Caco-2 (cell line): ENCODE results near the gene MVB12B. TPM values are rescaled to one million over a fixed set of nuclear protein-coding genes. Genes with fewer than 3 reads are reported as not detected.
A peak's percentile ranks its signal among the peaks of the same experiment; 100 is the strongest.

ENCODE experiments used
- BruUV-seq: library from RNA; stranded (reverse); fragments of 400-500 nt; replicated peaks from 2 replicates; lab custom pipeline; 2021; lab: Mats Ljungman, UMichigan
- CTCF ChIA-PET: fragments of 300-600 bp; sonication (Branson Sonifier 250); formaldehyde crosslinking; loops from one replicate; lab custom pipeline; 2022; ENCODE audit warnings: antibody characterized with exemption; lab: Charles Lee
- POLR2A ChIA-PET: fragments of 300-600 bp; sonication (Branson Sonifier 250); formaldehyde crosslinking; loops from one replicate; lab custom pipeline; 2022; ENCODE audit warnings: antibody characterized with exemption; lab: Charles Lee
- DNase-seq, 2 experiments: peaks; one replicate each; pipeline versions ENCODE4 v3.0.0 to v3.0.0-alpha.2; 2020 to 2022
- H3K27me3 ChIP-seq: replicated peaks from 2 replicates; pipeline ENCODE4 v1.6.0; 2011; ENCODE audit warnings: low read length; ENCODE audit not compliant: control insufficient read depth, insufficient read depth
- H3K36me3 ChIP-seq: 2 replicates; pipeline ENCODE4 v1.5.1; 2011; ENCODE audit warnings: low read length; ENCODE audit not compliant: control insufficient read depth, insufficient read depth
- H3K4me1 ChIP-seq: fragments of 250-450 bp; sonication (Bioruptor Pico); 2 replicates; pipeline ENCODE4 v1.5.1; 2020; ENCODE audit warnings: mild to moderate bottlenecking
- H3K4me3 ChIP-seq: 2 replicates; pipeline ENCODE4 v1.5.1; 2011; ENCODE audit warnings: low read depth, mild to moderate bottlenecking, control low read depth, low read length
- H3K9me3 ChIP-seq: fragments of 250-450 bp; sonication (Bioruptor Pico); 2 replicates; pipeline ENCODE4 v1.5.1; 2020; ENCODE audit warnings: mild to moderate bottlenecking, moderate library complexity
- H3K27ac Mint-ChIP-seq: one replicate; pipeline ENCODE4 v1.8.0; 2022; ENCODE audit warnings: mixed read lengths; ENCODE audit not compliant: unreplicated experiment
- H3K27me3 Mint-ChIP-seq: one replicate; pipeline ENCODE4 v1.8.0; 2022; ENCODE audit warnings: mixed read lengths; ENCODE audit not compliant: insufficient read depth, unreplicated experiment
- H3K36me3 Mint-ChIP-seq: one replicate; pipeline ENCODE4 v1.8.0; 2022; ENCODE audit warnings: mild to moderate bottlenecking, mixed read lengths; ENCODE audit not compliant: insufficient read depth, unreplicated experiment
- H3K4me1 Mint-ChIP-seq: one replicate; pipeline ENCODE4 v1.8.0; 2022; ENCODE audit warnings: low read depth, mixed read lengths; ENCODE audit not compliant: unreplicated experiment
- H3K4me3 Mint-ChIP-seq: one replicate; pipeline ENCODE4 v1.8.0; 2022; ENCODE audit warnings: mild to moderate bottlenecking, moderate library complexity, mixed read lengths; ENCODE audit not compliant: unreplicated experiment
- H3K9me3 Mint-ChIP-seq: one replicate; pipeline ENCODE4 v1.8.0; 2022; ENCODE audit warnings: mixed read lengths; ENCODE audit not compliant: unreplicated experiment
- CTCF ChIP-seq, 2 experiments: fragments of 200-600 bp in 1 of 2; IDR thresholded peaks; 1 replicate in 1 of 2; 2 replicates in 1 of 2; pipeline versions ENCODE4 v1.5.1 to v1.8.0; 2011 to 2022; ENCODE audit warnings: antibody characterized with exemption in 1 of 2, control low read depth in 1 of 2, inconsistent platforms in 1 of 2, low read depth in 1 of 2, low read length in 1 of 2, mild to moderate bottlenecking in 1 of 2, moderate library complexity in 1 of 2; ENCODE audit not compliant: insufficient read depth in 1 of 2, severe bottlenecking in 1 of 2, unreplicated experiment in 1 of 2
- intact Hi-C: fragments of 100-400 bp; cut with micrococcal nuclease; formaldehyde crosslinking; loops from one replicate; pipeline ENCODE4 v1.10.0; 2022; ENCODE audit not compliant: unreplicated experiment
- total RNA-seq: library from RNA; stranded (reverse); gene quantifications from 2 replicates; pipeline ENCODE4 v1.2.3, GENCODE V29; 2022

The MVB12B gene
- total RNA-seq, 1 experiment from 2014 or later: 24.4 TPM

- no peaks in the 10 kb centered on the region for H3K27me3 ChIP-seq
- Mint-ChIP-seq H3K4me3 (no peak overlapping the region), H3K9me3 (no peaks in the 10 kb centered on the region), H3K4me1 (peaks cover 59% of the 10 kb centered on the region), H3K27ac (peak overlapping the region; percentile 55), H3K27me3 (no peaks in the 10 kb centered on the region), H3K36me3 (peaks cover 4% of the 10 kb centered on the region)
- intact Hi-C loops: no loop called here
- no peak overlapping the region for H3K4me3 ChIP-seq
- no TSS peak for BruUV-seq
- no peak for DNase-seq
- peaks cover 65% of the 10 kb centered on the region for H3K4me1 ChIP-seq
- ChIA-PET POLR2A (no interaction called here), CTCF (no interaction called here)
- no peaks in the 10 kb centered on the region; the same call in none of the 2 replicates for H3K36me3 ChIP-seq
- no peaks in the 10 kb centered on the region for H3K9me3 ChIP-seq
- TF ChIP-seq CTCF (IDR thresholded peaks at IDR 0.05; ENCODE audit: insufficient read depth in 1 of 2, low read depth in 1 of 2, low read length in 1 of 2, severe bottlenecking in 1 of 2, unreplicated experiment in 1 of 2): no peak
Observed at GRCh38 chr9:126372716-126373115, 46.1 kb downstream of the MVB12B start.

- H3K4me1 ChIP-seq: peaks cover 60% of the 10 kb centered on the region
- no peak overlapping the region for H3K4me3 Mint-ChIP-seq
- no peaks in the 10 kb centered on the region; the same call in none of the 2 replicates for H3K36me3 ChIP-seq
- intact Hi-C loops: no loop called here
- H3K9me3 Mint-ChIP-seq: no peaks in the 10 kb centered on the region
- TF ChIP-seq CTCF (IDR thresholded peaks at IDR 0.05; ENCODE audit: insufficient read depth in 1 of 2, low read depth in 1 of 2, low read length in 1 of 2, severe bottlenecking in 1 of 2, unreplicated experiment in 1 of 2): no peak
- no peaks in the 10 kb centered on the region for H3K9me3 ChIP-seq
- H3K27me3 Mint-ChIP-seq: no peaks in the 10 kb centered on the region
- no peaks in the 10 kb centered on the region for H3K27me3 ChIP-seq
- peak overlapping the region; percentile 55 for H3K27ac Mint-ChIP-seq
- H3K36me3 Mint-ChIP-seq: peaks cover 4% of the 10 kb centered on the region
- ChIA-PET POLR2A (no interaction called here), CTCF (no interaction called here)
- no TSS peak for BruUV-seq
- H3K4me1 Mint-ChIP-seq: peaks cover 59% of the 10 kb centered on the region
- DNase-seq: no peak
- no peak overlapping the region for H3K4me3 ChIP-seq
Observed at GRCh38 chr9:126373241-126373640, 46.6 kb downstream of the MVB12B start.

GRCh38 chr9:126374366-126374781 lies 47.7 kb downstream of the MVB12B start:
- no peak for DNase-seq
- H3K27me3 ChIP-seq: no peaks in the 10 kb centered on the region
- no peak overlapping the region for H3K4me3 ChIP-seq
- no peak for TF ChIP-seq CTCF (IDR thresholded peaks at IDR 0.05; ENCODE audit: insufficient read depth in 1 of 2, low read depth in 1 of 2, low read length in 1 of 2, severe bottlenecking in 1 of 2, unreplicated experiment in 1 of 2)
- peak overlapping the region; percentile 5 for H3K27ac Mint-ChIP-seq
- peaks cover 4% of the 10 kb centered on the region for H3K36me3 Mint-ChIP-seq
- no peaks in the 10 kb centered on the region for H3K9me3 ChIP-seq
- H3K4me1 Mint-ChIP-seq: peaks cover 59% of the 10 kb centered on the region
- ChIA-PET CTCF (interaction anchor here (0.6 kb wide), 1 partner anchor 11 kb away, joined by 3 read pairs; no protein-coding TSS in a partner anchor), POLR2A (no interaction called here)
- no TSS peak for BruUV-seq
- H3K9me3 Mint-ChIP-seq: no peaks in the 10 kb centered on the region
- H3K27me3 Mint-ChIP-seq: no peaks in the 10 kb centered on the region
- H3K36me3 ChIP-seq: no peaks in the 10 kb centered on the region; the same call in none of the 2 replicates
- peaks cover 60% of the 10 kb centered on the region for H3K4me1 ChIP-seq
- no peak overlapping the region for H3K4me3 Mint-ChIP-seq
- intact Hi-C loops: no loop called here
